Hematopoietic multipotent progenitor cell treated with erythropoietin and hydrocortisone succinate and interleukin-3 and kit ligand, for 15 days (in vitro differentiated cells): ENCODE data around the gene RASD1.
"Not testable (repeated sequence)": the region's sequence is repeated elsewhere in the genome, so short reads cannot be mapped to it uniquely, and the experiment has no call there.

ENCODE experiments used
- DNase-seq: peaks from one replicate; pipeline ENCODE4 v3.0.0-alpha.2; 2015; ENCODE audit warnings: low spot score

Gene RASD1

DNA sequence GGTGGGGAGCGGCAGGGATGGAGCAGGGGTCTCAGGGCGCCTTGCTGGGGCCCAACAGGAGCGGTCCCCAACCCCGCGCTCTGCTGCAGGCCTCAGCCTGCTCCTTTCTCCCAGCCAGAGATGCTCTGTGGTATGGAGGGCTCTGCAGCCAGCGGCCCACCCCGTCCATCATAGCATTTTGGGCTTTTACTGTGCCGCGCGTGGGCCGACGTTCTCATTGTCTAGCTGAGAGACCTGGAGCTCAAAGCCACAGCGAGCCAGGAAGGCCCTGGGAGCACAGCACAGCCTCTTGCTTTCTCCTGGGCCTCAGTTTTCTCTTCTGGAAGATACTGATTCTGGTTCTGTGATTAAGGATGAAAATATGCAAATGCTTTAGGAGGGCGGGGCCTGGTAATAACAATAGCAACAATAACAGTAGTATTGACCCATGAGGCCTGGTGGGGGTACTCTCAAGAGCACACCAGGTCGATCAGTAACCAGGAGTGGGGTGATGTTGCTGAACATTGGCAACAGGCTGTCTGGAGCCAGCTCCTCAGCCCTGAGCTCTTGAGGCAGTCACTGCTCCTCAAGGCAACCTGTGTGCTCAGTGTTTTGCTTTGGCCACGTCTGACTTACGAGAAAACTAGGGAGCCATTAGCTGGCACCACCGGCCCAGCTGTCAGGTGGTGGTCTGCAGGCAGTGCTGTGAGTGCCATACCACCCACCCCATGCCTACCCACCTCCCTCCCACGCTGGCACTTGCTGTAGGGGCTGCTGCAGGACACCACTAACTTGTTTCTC, 1.1 kb upstream of the RASD1 start:
- DNase-seq, result no peak

- DNase-seq, result peak; percentile 27
Measured at GRCh38 chr17:17495536-17496188, 533 bp downstream of the RASD1 start.

DNA sequence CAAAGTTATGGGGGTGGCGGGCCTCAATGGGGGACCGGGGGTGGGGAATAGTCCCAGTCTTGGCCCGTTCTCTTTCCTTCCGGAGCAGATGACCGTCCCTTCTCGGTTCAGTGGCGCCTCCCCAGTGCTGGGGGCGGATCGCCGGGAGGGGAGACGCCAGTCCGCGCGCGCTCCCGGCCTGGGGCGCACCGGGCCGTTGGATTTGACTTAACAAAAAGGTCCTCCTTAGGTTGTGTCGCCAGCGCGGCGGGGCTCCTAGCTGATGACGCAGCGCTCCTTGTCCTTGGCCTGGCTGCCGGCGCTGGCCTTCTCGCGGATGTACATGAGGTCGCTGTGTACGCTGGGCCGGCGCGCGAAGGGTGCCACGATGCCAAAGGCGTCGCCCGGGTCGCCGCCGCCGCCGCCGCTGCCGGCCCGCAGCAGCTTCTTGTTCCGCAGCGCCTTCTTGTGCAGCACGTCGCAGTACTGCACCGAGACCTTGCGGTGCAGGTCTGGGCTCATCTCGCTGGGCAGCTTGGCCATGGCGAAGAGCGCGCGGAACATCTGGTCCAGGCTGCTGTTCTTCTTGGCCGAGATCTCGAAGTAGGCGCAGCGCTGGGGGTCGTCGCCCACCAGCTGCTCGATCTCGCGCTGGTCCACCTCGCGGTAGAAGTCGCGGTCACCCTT, 1.2 kb downstream of the RASD1 start:
- DNase-seq, result peak; percentile 17

- DNase-seq, result no peak
Measured at GRCh38 chr17:17494499-17494869, 1.7 kb downstream of the RASD1 start.

- no peak for DNase-seq
Measured at GRCh38 chr17:17493986-17494466, 2.2 kb downstream of the RASD1 start.

GRCh38 chr17:17493249-17493985, 2.8 kb downstream of the RASD1 start:
- no peak for DNase-seq

DNA sequence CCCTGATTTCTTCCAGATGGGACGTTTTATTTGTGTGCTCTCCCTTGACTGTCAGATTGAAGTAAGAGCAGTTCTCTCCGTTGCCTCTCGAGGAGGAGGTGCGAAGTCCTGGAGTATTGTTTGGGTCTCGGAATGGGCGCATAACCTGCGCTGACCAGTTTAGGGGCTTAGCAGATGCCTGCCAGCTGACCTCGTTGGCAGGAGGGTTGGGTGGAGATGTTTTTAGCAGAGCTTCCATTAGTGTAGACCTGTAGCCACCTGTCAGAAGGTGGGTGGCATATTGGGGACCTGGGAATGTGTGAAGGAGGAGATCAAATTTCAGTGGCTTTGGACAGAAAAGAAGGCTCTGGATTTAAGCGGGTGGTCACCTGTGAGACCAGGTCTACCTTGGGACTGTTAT, 3.6 kb downstream of the RASD1 start:
- no peak for DNase-seq

GRCh38 chr17:17492085-17492484, 4.1 kb downstream of the RASD1 start:
- DNase-seq, result no peak

DNA sequence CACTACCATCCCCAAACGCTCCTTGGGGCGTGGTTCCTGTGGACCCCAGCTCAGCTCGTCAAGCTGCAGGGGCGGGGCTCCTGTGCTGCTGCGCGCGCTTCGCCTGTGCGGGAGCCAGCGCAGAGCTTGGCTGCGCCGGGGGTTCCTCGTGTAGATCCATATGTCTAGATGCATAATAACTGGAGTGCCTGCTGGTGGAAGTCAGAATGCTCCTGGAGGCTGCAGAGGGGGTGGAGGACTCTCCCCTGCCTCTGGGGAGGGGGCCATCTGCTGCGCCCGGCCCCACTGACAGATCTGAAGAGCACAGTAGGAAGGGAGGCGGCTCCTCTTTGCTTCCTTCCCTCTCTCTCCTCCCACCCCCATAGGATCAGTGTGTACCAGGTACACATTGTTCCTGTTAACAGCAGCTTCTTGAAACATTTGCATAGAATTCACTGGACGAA, 4.6 kb downstream of the RASD1 start:
- DNase-seq, result no peak

DNA sequence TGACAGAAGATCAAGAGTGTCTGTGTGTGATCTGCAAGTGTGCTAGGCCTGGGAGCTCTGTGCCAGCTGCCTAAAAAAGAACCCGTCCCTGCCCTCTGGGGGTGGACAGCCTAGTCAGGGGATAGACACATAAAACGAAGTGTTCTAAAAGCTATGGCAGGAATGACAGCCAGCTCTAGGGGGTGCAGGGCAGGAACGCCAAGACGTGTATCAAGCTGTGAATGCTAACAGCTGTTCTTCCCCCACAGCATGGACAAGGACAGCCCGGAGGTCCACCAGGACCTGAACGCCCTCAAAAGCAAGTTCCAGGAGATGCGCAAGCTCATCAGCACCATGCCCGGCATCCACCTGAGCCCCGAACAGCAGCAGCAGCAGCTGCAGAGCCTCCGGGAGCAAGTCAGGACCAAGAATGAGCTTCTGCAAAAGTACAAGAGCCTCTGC, 5.1 kb downstream of the RASD1 start:
- DNase-seq, result no peak

GRCh38 chr17:17487998-17488397, 8.2 kb downstream of the RASD1 start:
- no peak for DNase-seq

DNA sequence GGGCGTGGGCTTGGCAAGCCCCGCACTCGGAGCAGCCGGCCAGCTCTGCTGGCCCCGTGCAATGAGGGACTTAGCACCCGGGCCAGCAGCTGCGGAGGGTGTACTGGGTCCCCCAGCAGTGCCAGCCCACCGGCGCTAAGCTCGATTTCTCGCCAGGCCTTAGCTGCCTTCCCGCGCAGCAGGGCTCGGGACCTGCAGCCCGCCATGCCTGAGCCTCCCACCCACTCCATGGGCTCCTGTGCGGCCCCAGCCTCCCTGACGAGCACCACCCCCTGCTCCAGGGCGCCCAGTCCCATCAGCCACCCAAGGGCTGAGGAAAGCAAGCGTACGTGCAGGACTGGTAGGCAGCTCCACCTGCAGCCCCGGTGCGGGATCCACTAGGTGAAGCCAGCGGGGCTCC, 9.8 kb downstream of the RASD1 start:
- DNase-seq, result not testable (repeated sequence)

DNA sequence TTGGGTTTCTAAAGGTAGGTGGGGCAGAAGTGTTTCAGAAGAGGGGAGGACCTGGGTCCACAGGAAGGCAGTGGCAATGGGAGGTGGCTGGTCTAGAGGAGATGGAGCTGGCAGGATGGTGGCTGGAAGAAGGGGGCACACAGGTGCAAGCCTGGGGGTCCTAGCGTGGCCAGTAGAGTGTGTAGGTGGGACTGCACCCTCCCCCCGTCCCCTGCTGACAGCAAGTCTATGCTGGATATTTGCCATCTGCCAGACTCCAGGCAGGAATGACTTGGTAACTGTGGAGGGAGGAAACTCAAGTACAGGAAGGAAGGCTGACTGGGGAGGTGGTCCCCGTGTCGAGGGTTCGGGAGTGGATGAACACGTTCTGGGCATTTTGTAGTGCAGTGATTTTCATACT, 10.8 kb downstream of the RASD1 start:
- no peak for DNase-seq

- no peak for DNase-seq
Measured at GRCh38 chr17:17484451-17484899, 11.7 kb downstream of the RASD1 start.

- DNase-seq, result no peak
Measured at GRCh38 chr17:17481860-17482259, 14.3 kb downstream of the RASD1 start.

- DNase-seq, result no peak
Measured at GRCh38 chr17:17480593-17481148, 15.5 kb downstream of the RASD1 start.

- no peak for DNase-seq
Measured at GRCh38 chr17:17479209-17479608, 17.0 kb downstream of the RASD1 start.

DNA sequence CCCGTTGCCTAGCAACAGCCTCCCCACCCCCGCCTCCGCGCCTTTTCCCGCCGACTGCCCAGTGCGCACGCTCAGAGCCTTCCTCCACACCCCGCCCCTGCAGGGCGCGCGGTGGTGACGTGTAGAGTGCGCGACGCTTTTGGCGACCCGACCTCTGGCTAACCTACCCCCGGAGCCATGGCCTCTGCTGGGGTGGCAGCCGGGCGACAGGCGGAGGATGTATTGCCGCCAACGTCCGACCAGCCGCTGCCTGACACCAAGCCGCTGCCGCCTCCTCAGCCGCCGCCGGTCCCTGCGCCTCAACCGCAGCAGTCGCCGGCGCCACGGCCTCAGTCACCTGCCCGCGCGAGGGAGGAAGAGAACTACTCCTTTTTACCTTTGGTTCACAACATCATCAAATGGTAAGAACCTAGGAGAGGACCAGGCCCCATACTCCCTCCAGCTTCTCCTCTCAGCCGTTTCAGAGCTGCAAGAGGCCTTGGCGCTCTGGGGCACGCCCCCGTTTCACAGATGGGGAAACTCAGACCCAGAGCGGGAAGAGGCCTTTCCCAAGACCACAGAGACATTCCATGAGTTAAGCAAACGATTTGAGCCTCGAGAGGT, 19.2 kb downstream of the RASD1 start, which contains the start of gene MED9:
Gene MED9 (plus strand): TSS at position 136 of the 603 bp plus-strand sequence. CDS start 42 bp downstream, at position 178.
- peak; percentile 93 for DNase-seq

DNA sequence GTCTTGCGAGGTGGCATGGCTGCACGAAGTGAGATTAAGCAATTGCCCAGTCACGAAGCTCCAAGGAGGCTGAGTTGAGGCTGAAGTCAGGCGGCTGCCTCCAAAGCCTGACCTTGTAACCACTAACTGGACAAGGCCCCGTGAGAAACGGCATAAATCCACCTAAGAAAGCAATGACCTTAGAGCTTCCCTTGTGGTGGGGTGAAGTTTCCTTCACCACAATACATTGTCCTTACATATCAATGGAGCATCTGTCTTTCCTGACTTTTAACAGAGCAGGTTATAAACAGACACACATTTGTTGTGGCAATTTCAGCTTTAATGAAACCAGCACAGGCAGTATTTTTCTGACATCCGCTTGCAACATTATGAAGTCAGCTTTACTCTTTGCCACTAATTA, 21.9 kb downstream of the RASD1 start:
- DNase-seq, result no peak

- DNase-seq, result no peak
Measured at GRCh38 chr17:17472333-17472920, 23.8 kb downstream of the RASD1 start.

DNA sequence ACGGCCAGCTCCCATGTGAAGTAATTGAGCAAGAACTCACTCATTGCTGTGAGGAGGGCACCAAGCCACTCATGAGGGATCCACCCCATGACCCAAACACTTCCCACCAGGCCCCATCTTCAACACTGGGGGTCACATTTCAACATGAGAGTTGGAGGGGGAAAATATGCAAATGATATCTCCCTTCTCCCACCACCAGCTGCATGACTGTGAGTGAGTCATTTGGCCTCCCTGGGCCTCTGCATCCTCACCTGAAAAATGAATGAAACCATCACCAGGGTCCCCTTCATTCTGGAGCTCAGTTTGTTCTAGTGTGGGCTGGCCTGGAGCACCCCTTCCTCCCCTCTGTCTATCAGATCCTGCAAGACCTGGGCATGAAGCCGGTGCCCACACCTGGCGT, 26.2 kb downstream of the RASD1 start:
- no peak for DNase-seq
